Neural cell (in vitro differentiated cells): ENCODE measurements around the gene MRTFA.

ENCODE experiments used
- EZH2 ChIP-seq: fragments of 200-600, 300-800 bp; shearing (Covaris generic), sonication (generic); IDR thresholded peaks from 2 replicates; pipeline ENCODE4 v1.6.1; 2014; ENCODE audit warnings: antibody characterized with exemption, low read length, borderline replicate concordance, mild to moderate bottlenecking; ENCODE audit not compliant: insufficient read depth, poor library complexity, severe bottlenecking
- POLR2AphosphoS5 ChIP-seq: IDR thresholded peaks from 2 replicates; pipeline ENCODE4 v1.6.1; 2012
- SMC3 ChIP-seq: fragments of 450-650 bp; conservative IDR thresholded peaks from 2 replicates; pipeline ENCODE4 v1.6.1; 2014; ENCODE audit warnings: antibody characterized with exemption, mild to moderate bottlenecking, moderate library complexity; ENCODE audit not compliant: poor library complexity
- TAF1 ChIP-seq: IDR thresholded peaks from 2 replicates; pipeline ENCODE4 v1.6.1; 2012; ENCODE audit warnings: low read depth
- TF ChIP-seq, protein P1 (sequence below): fragments of 450-650 bp; IDR thresholded peaks from 2 replicates; pipeline ENCODE4 v1.5.1; 2014; ENCODE audit warnings: antibody characterized with exemption, mild to moderate bottlenecking, moderate library complexity; ENCODE audit not compliant: poor library complexity, severe bottlenecking

GRCh38 chr22:40540265-40540664 is 96.3 kb downstream of the MRTFA start:
- TF ChIP-seq, protein P1, sequence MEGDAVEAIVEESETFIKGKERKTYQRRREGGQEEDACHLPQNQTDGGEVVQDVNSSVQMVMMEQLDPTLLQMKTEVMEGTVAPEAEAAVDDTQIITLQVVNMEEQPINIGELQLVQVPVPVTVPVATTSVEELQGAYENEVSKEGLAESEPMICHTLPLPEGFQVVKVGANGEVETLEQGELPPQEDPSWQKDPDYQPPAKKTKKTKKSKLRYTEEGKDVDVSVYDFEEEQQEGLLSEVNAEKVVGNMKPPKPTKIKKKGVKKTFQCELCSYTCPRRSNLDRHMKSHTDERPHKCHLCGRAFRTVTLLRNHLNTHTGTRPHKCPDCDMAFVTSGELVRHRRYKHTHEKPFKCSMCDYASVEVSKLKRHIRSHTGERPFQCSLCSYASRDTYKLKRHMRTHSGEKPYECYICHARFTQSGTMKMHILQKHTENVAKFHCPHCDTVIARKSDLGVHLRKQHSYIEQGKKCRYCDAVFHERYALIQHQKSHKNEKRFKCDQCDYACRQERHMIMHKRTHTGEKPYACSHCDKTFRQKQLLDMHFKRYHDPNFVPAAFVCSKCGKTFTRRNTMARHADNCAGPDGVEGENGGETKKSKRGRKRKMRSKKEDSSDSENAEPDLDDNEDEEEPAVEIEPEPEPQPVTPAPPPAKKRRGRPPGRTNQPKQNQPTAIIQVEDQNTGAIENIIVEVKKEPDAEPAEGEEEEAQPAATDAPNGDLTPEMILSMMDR = no peak
- TF ChIP-seq EZH2 (no peak), POLR2AphosphoS5 (no peak), TAF1 (no peak), SMC3 (no peak)
